ENCODE results near the gene SDHAF1.

- no peak for TF ChIP-seq ARNTL (CRISPR knock-in tag; IDR thresholded peaks at IDR 0.05; ENCODE audit: borderline replicate concordance, low read depth)
- TF ChIP-seq ZNF8 (CRISPR knock-in tag; IDR thresholded peaks at IDR 0.05), result no peak
- no peak for TF ChIP-seq TSHZ2 (CRISPR knock-in tag; IDR thresholded peaks at IDR 0.05)
- no peak for TF ChIP-seq PATZ1 (CRISPR knock-in tag; IDR thresholded peaks at IDR 0.05; ENCODE audit: borderline replicate concordance)
- TF ChIP-seq PPARA (CRISPR knock-in tag; IDR thresholded peaks at IDR 0.05; ENCODE audit: borderline replicate concordance), result no peak
- TF ChIP-seq RARB (CRISPR knock-in tag; IDR thresholded peaks at IDR 0.05), result no peak
- TF ChIP-seq SNAI2 (CRISPR knock-in tag; IDR thresholded peaks at IDR 0.05), result no peak
- no peak for TF ChIP-seq ZFP30 (CRISPR knock-in tag; IDR thresholded peaks at IDR 0.05)
- no peak for TF ChIP-seq POU6F1 (CRISPR knock-in tag; IDR thresholded peaks at IDR 0.05; ENCODE audit: borderline replicate concordance, low read depth)
- no peak for TF ChIP-seq CREB5 (CRISPR knock-in tag; IDR thresholded peaks at IDR 0.05; ENCODE audit: low read depth)
- no peak for TF ChIP-seq ZNF70 (CRISPR knock-in tag; IDR thresholded peaks at IDR 0.05)
Measured at GRCh38 chr19:36023432-36023831, 28.4 kb downstream of the SDHAF1 start.

All from SK-N-SH treated with all-trans-retinoic acid at 6 μM for 48 hours (cell line).